ENCODE measurements around the gene ACTR3C. TPM values are rescaled to one million over a fixed set of nuclear protein-coding genes. Genes with fewer than 3 reads are reported as not detected.

ACTR3C gene
- total and polyA plus RNA-seq, 2 of the 13 experiments (the other 11 are each of a cell fraction or from before 2014, with no cell fraction given), result 3.8 to 7.5 TPM

GRCh38 chr7:150368884-150369747 is 45.8 kb upstream of the ACTR3C start (continued):
- TF ChIP-seq YY1 (IDR thresholded peaks at IDR 0.05; ENCODE audit: insufficient read depth, insufficient replicate concordance, low read depth, low read length) (peak; percentile 19), ATRX (CRISPR knock-in tag; IDR thresholded peaks at IDR 0.05; ENCODE audit: borderline replicate concordance) (no peak), ZNF160 (CRISPR knock-in tag; IDR thresholded peaks at IDR 0.05) (no peak), ISL2 (CRISPR knock-in tag; IDR thresholded peaks at IDR 0.05) (no peak), SMAD1 (CRISPR knock-in tag; IDR thresholded peaks at IDR 0.05; ENCODE audit: borderline replicate concordance, low read depth) (no peak), SIN3B (IDR thresholded peaks at IDR 0.05; ENCODE audit: low read length) (no peak), TBL1XR1 (IDR thresholded peaks at IDR 0.05; ENCODE audit: borderline replicate concordance, low read length, partially characterized antibody) (no peak), MAFK (conservative IDR thresholded peaks at IDR 0.05 in 1 of 2, IDR thresholded peaks at IDR 0.05 in 1 of 2; ENCODE audit: low read length in 2 of 2) (no peak), RFX5 (IDR thresholded peaks at IDR 0.05; ENCODE audit: low read depth, low read length) (no peak), EED (CRISPR knock-in tag; IDR thresholded peaks at IDR 0.05) (no peak), MTA3 (CRISPR knock-in tag; IDR thresholded peaks at IDR 0.05) (no peak), HOXA3 (CRISPR knock-in tag; IDR thresholded peaks at IDR 0.05) (no peak; the same call in 1 of the 2 replicates), TEAD2 (CRISPR knock-in tag; IDR thresholded peaks at IDR 0.05) (no peak), ZBTB3 (CRISPR knock-in tag; IDR thresholded peaks at IDR 0.05; ENCODE audit: borderline replicate concordance, low read depth) (no peak), TBX2 (CRISPR knock-in tag; IDR thresholded peaks at IDR 0.05; ENCODE audit: borderline replicate concordance) (no peak; the same call in 1 of the 2 replicates), KAT7 (CRISPR knock-in tag; IDR thresholded peaks at IDR 0.05; ENCODE audit: borderline replicate concordance) (peak; percentile 29; the same call in 1 of the 2 replicates), GTF2F1 (IDR thresholded peaks at IDR 0.05; ENCODE audit: low read length) (no peak), ZNF367 (CRISPR knock-in tag; IDR thresholded peaks at IDR 0.05; ENCODE audit: borderline replicate concordance) (no peak), ELF4 (CRISPR knock-in tag; IDR thresholded peaks at IDR 0.05; ENCODE audit: borderline replicate concordance) (no peak), SKI (IDR thresholded peaks at IDR 0.05; ENCODE audit: partially characterized antibody) (no peak), PBX2 (CRISPR knock-in tag; IDR thresholded peaks at IDR 0.05) (no peak), ZNF121 (CRISPR knock-in tag; IDR thresholded peaks at IDR 0.05) (no peak)
- TF ChIP-seq, protein P1, sequence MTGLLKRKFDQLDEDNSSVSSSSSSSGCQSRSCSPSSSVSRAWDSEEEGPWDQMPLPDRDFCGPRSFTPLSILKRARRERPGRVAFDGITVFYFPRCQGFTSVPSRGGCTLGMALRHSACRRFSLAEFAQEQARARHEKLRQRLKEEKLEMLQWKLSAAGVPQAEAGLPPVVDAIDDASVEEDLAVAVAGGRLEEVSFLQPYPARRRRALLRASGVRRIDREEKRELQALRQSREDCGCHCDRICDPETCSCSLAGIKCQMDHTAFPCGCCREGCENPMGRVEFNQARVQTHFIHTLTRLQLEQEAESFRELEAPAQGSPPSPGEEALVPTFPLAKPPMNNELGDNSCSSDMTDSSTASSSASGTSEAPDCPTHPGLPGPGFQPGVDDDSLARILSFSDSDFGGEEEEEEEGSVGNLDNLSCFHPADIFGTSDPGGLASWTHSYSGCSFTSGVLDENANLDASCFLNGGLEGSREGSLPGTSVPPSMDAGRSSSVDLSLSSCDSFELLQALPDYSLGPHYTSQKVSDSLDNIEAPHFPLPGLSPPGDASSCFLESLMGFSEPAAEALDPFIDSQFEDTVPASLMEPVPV (CRISPR knock-in tag; IDR thresholded peaks at IDR 0.05), result no peak
- TF ChIP-seq, protein P2, sequence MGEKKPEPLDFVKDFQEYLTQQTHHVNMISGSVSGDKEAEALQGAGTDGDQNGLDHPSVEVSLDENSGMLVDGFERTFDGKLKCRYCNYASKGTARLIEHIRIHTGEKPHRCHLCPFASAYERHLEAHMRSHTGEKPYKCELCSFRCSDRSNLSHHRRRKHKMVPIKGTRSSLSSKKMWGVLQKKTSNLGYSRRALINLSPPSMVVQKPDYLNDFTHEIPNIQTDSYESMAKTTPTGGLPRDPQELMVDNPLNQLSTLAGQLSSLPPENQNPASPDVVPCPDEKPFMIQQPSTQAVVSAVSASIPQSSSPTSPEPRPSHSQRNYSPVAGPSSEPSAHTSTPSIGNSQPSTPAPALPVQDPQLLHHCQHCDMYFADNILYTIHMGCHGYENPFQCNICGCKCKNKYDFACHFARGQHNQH (CRISPR knock-in tag; IDR thresholded peaks at IDR 0.05), result no peak
- TF ChIP-seq, protein P3, sequence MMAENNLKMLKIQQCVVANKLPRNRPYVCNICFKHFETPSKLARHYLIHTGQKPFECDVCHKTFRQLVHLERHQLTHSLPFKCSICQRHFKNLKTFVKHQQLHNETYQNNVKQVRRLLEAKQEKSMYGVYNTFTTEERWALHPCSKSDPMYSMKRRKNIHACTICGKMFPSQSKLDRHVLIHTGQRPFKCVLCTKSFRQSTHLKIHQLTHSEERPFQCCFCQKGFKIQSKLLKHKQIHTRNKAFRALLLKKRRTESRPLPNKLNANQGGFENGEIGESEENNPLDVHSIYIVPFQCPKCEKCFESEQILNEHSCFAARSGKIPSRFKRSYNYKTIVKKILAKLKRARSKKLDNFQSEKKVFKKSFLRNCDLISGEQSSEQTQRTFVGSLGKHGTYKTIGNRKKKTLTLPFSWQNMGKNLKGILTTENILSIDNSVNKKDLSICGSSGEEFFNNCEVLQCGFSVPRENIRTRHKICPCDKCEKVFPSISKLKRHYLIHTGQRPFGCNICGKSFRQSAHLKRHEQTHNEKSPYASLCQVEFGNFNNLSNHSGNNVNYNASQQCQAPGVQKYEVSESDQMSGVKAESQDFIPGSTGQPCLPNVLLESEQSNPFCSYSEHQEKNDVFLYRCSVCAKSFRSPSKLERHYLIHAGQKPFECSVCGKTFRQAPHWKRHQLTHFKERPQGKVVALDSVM (CRISPR knock-in tag; IDR thresholded peaks at IDR 0.05), result no peak

Measured in HepG2 (cell line).